ENCODE measurements around the gene RBM33. TPM values are rescaled to one million over a fixed set of nuclear protein-coding genes. Genes with fewer than 3 reads are reported as not detected.

Gene RBM33
- total and polyA plus RNA-seq, 2 of the 13 experiments (the other 11 are each of a cell fraction or from before 2014, with no cell fraction given), result 12.4 to 28.9 TPM

- CTCF ChIA-PET (ENCODE audit: low intra/inter-chr PET ratio, low total read pairs), result no interaction called here
- peaks cover 13 to 53% of the 10 kb centered on the region in 2 experiments for H3K36me3 ChIP-seq (replicated peaks in 1 of 2; ENCODE audit: control insufficient read depth in 1 of 2, insufficient read depth in 2 of 2, low read length in 2 of 2)
Observed at GRCh38 chr7:155780884-155781283, 136.4 kb downstream of the RBM33 start.

More at GRCh38 chr7:155780884-155781283, 136.4 kb downstream of the RBM33 start:
- H3K4me3 ChIP-seq (replicated peaks in 1 of 3; ENCODE audit: insufficient read depth in 1 of 3, low read depth in 2 of 3, low read length in 3 of 3), result no peak overlapping the region
- intact Hi-C loops (cut with micrococcal nuclease; ENCODE audit: unreplicated experiment), result no loop called here
- peaks cover 7% of the 10 kb centered on the region; the same call in 1 of the 2 replicates for H4K20me1 ChIP-seq (ENCODE audit: insufficient read depth, low read length)
- FAIRE-seq (no peak), DNase-seq (ENCODE audit: low spot score) (no peak), ATAC-seq (no peak)
- no peaks in the 10 kb centered on the region for H3K79me2 ChIP-seq (ENCODE audit: insufficient read depth, low read length)
- 99% methylated on average over 24 of the region's 24 CpGs for WGBS (ENCODE audit: low lambda C conversion rate)
- in situ Hi-C loops (cut with HindIII; ENCODE audit: extremely low pct_ligation_motif_present, low pct_unique_long_range_greater_than_20kb), result no loop called here
- POLR2A ChIA-PET, result no interaction called here
- no peak for TF ChIP-seq EZH2 (conservative IDR thresholded peaks at IDR 0.05; ENCODE audit: low read depth, low read length)
- TF ChIP-seq ZNF562 (CRISPR knock-in tag; IDR thresholded peaks at IDR 0.05; ENCODE audit: borderline replicate concordance), result no peak
- no peak for TF ChIP-seq RNF2 (conservative IDR thresholded peaks at IDR 0.05; ENCODE audit: low read depth)
- no peak for TF ChIP-seq ZNF547 (CRISPR knock-in tag; IDR thresholded peaks at IDR 0.05)
- no peak for TF ChIP-seq IKZF1 (IDR thresholded peaks at IDR 0.05)
- TF ChIP-seq ZNF382 (CRISPR knock-in tag; IDR thresholded peaks at IDR 0.05; ENCODE audit: borderline replicate concordance), result no peak
- TF ChIP-seq ZNF234 (CRISPR knock-in tag; conservative IDR thresholded peaks at IDR 0.05), result no peak
- TF ChIP-seq ZMYM4 (CRISPR knock-in tag; IDR thresholded peaks at IDR 0.05), result no peak
- no peak for TF ChIP-seq SOX13 (IDR thresholded peaks at IDR 0.05)
- no peak for TF ChIP-seq SOX13 (CRISPR knock-in tag; conservative IDR thresholded peaks at IDR 0.05 in 1 of 2, IDR thresholded peaks at IDR 0.05 in 1 of 2)
- no peak for TF ChIP-seq PBX3 (CRISPR knock-in tag; IDR thresholded peaks at IDR 0.05; ENCODE audit: borderline replicate concordance)
- TF ChIP-seq MYC (CRISPR knock-in tag; IDR thresholded peaks at IDR 0.05; ENCODE audit: borderline replicate concordance), result no peak
- no peak for TF ChIP-seq ZNF615 (CRISPR knock-in tag; IDR thresholded peaks at IDR 0.05; ENCODE audit: borderline replicate concordance)
- TF ChIP-seq RNF219 (CRISPR knock-in tag; IDR thresholded peaks at IDR 0.05), result no peak
- TF ChIP-seq MXD4 (CRISPR knock-in tag; IDR thresholded peaks at IDR 0.05), result no peak
- no peak for TF ChIP-seq ZNF264 (CRISPR knock-in tag; IDR thresholded peaks at IDR 0.05)
- no peak for TF ChIP-seq HOXA9 (CRISPR knock-in tag; IDR thresholded peaks at IDR 0.05; ENCODE audit: borderline replicate concordance)
- no peak for TF ChIP-seq BRCA1 (CRISPR knock-in tag; IDR thresholded peaks at IDR 0.05)
- no peak for TF ChIP-seq ZNF343 (CRISPR knock-in tag; IDR thresholded peaks at IDR 0.05)
- no peak for TF ChIP-seq ZNF501 (CRISPR knock-in tag; IDR thresholded peaks at IDR 0.05)
- BruUV-seq (replicated peaks), result no TSS peak
- H3K27me3 ChIP-seq (ENCODE audit: control insufficient read depth in 1 of 2, insufficient read depth in 2 of 2, low read length in 2 of 2), result no peaks in the 10 kb centered on the region
- no peak overlapping the region for H3K9ac ChIP-seq (ENCODE audit: insufficient read depth, low read depth, low read length)
- peaks cover 18% of the 10 kb centered on the region for H3K4me1 ChIP-seq (ENCODE audit: insufficient read depth, low read length)
- no peak overlapping the region for H3K4me2 ChIP-seq (ENCODE audit: low read depth, low read length)
- no peaks in the 10 kb centered on the region for H3K9me3 ChIP-seq (ENCODE audit: low read length)
- no peak overlapping the region for H2AFZ ChIP-seq (ENCODE audit: low read length)
- no peak overlapping the region for H3K27ac ChIP-seq (ENCODE audit: extremely low read length, insufficient read depth, low read length)
